Cardiac septum (tissue), 1 donor: ENCODE data around the gene B3GALT6. TPM values are rescaled to one million over a fixed set of nuclear protein-coding genes. Genes with fewer than 3 reads are reported as not detected.
"Not testable (repeated sequence)": the region's sequence is repeated elsewhere in the genome, so short reads cannot be mapped to it uniquely, and the experiment has no call there.

Experiments
- DNase-seq: peaks from one replicate; pipeline ENCODE4 v3.0.0-alpha.2; 2020; ENCODE audit warnings: low spot score
- intact Hi-C: fragments of 100-400 bp; cut with DNase I; formaldehyde crosslinking; loops from one replicate; pipeline ENCODE4 v1.14.0; 2022
- long read RNA-seq: library from polyadenylated mRNA; unstranded; transcript quantifications from one replicate; pipeline ENCODE4 v2.0.0, GENCODE V29; 2021
- total RNA-seq: library from RNA; stranded (reverse); fragmentation: NEBNext Ultra II Directional; extraction: Animal tissue kit (Norgen Biotek cat#: 25700); gene quantifications from one replicate; pipeline ENCODE4 v1.2.1, GENCODE V29; 2021
- donor health status: DM: no; HTN: no; CAD: no.

B3GALT6 gene
- 11.1 TPM for total RNA-seq
- long read RNA-seq, transcript B3GALT6-201 (1 exons, 2,783 nt): major isoform, 54 of 93 reads
- long read RNA-seq, transcript B3GALT6-202 (1 exons, 2,816 nt): minor isoform, 39 of 93 reads
- long read RNA-seq, partial matches to known transcripts: 0 of 93 reads
- long read RNA-seq, other reads (novel, unspliced or antisense): 0 of 93 reads

DNA sequence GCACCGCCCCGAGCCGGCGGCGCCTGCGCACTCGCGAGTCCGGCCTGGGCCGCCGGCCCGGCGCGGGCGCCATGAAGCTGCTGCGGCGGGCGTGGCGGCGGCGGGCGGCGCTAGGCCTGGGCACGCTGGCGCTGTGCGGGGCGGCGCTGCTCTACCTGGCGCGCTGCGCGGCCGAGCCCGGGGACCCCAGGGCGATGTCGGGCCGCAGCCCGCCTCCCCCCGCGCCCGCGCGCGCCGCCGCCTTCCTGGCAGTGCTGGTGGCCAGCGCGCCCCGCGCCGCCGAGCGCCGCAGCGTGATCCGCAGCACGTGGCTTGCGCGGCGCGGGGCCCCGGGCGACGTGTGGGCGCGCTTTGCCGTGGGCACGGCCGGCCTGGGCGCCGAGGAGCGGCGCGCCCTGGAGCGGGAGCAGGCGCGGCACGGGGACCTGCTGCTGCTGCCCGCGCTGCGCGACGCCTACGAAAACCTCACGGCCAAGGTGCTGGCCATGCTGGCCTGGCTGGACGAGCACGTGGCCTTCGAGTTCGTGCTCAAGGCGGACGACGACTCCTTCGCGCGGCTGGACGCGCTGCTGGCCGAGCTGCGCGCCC lies at the start of gene B3GALT6:
Gene B3GALT6, plus strand, starts transcription at position 30 of the 588 bp plus-strand sequence. Its CDS starts 42 bp downstream, at position 72.
- intact Hi-C loops: loop anchor here (2.0 to 5.0 kb wide), 2 partner anchors 75 to 116 kb away; partner anchors contain the start of gene C1orf159
- DNase-seq: no peak

DNA sequence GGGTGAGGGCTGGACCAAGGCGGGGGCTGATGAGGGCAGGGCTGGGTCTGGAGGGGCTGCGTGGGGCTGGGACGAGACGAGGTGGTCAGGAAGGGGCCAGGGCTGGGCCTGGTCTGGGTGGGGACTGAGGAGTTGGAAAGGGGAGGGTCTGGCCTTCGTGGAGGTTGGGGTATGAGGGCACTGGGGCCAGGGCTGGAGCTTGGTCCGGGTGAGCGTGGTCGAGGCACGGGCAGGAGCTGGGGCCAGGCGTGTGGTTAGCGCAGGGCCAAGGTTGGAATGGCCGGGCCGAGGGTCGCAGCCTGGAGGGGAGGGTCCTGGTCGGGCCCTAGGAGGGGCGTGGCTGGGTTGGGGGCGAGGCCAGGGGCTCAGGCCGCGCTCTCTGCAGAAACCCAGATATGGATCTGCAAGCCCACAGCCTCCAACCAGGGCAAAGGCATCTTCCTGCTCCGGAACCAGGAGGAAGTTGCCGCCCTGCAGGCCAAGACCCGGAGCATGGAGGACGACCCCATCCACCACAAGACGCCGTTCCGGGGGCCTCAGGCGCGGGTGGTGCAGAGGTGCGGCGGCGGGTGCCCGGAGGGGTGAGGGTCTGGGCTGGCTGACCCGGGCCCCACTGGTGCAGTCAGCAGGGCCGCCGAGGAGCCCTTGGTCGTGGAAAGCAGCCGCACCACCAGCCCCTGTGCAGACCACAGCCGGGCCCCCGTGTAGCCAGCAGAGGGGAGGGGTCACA lies 49.4 kb upstream of the B3GALT6 start:
- DNase-seq: no peak
- intact Hi-C loops: no loop called here

DNA sequence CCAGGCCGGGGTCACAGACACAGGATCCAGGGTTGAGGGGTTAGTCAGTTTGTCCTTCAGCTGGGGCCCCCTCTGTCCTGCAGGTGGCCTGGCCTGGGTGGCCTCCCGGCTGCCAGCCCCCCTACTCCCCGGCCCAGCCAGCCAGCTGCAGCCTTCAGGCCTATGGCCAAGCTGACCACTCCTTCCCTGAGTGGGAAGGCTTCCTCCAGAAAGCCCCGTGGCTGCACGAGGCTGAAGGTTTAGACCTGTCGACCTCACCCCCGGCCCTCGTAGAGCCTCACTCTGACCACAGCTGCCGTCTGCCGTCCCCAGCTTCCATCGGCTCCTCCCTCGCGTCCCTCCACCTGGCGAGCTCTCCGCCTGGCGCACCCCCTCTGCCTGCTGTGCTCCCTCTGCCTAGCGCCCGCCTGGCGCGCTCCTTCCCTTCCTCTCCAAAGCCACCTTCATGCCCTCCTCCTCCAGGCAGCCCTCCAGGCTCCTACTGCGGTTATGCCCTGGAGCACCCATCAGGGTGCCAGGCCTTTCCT lies 48.8 kb upstream of the B3GALT6 start:
- intact Hi-C loops: no loop called here
- DNase-seq: no peak

DNA sequence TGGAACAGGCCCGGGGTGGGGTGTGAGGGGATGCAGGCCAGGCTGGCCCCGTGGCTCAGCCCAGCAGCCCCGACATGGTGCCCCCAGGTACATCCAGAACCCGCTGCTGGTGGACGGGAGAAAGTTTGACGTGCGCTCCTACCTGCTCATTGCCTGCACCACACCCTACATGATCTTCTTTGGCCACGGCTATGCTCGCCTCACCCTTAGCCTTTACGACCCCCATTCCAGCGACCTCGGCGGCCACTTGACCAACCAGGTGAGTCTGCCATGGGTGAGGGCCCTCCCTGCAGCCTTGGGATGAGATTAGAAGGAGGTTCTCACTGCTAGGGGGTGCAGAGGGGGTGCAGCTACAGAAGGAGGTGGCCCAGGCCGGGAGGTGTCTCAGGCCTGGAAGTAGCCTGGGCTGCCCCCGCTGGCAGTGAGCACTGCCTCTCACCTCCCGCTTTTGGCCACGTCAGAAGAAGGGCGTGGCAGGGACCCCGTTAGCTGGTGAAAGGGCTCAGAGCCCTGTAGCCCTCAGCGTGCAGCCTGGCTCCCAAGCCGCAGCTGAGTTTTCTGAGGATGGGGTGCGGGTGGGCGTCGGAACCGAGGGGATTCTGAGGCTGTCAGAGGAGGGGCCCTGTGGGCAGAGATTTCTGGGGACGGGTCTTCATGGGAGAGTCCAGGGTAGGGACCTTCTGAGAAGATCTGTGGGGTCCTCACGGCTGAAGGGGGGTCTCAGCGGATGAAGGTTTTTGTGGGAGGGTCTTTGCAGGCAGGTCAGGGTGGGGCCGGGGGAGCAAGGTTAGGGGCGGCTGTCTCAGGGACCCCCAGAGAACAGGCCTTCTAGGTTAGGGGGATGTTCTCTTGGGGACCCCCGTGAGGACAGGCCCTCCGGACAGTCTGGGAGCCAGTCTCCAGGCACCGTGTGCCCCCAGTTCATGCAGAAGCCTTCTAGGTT lies 47.9 kb upstream of the B3GALT6 start:
- no peak for DNase-seq

DNA sequence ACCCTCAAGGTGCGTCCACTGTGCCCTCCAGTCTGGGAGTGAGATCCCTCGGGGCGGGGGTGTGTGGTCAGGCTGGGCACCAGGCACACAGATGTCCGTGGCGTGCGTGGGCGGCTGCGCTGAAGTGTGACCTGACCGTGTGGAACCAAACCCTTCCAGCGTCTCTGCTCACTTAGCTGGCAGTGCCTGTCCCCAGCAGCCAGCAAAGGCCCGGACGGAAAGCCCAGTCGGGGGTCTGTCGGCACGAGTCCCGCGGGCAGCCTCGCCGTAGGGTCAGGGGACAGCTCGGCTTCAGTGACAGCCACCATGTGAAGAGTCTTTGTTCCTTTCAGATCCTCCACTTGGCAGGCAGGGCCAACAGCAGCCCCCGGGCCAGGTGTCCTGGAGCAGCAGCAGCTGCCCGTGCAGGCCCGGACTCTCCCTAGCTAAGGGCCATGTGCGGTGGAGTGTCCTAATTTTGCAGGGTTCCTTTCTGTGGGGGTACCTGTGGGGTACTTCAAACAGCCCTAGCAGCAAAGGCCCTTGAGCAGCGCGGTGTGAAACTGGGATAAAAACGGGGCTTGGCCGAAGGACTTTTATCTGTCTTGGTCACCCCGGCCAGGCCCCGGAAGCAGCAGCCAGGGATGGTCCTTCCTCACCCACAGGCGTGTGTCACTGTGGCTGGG lies 46.8 kb upstream of the B3GALT6 start:
- intact Hi-C loops: no loop called here
- no peak for DNase-seq

More for the DNA sequence above, 47.9 kb upstream of the B3GALT6 start:
- intact Hi-C loops: no loop called here

DNA sequence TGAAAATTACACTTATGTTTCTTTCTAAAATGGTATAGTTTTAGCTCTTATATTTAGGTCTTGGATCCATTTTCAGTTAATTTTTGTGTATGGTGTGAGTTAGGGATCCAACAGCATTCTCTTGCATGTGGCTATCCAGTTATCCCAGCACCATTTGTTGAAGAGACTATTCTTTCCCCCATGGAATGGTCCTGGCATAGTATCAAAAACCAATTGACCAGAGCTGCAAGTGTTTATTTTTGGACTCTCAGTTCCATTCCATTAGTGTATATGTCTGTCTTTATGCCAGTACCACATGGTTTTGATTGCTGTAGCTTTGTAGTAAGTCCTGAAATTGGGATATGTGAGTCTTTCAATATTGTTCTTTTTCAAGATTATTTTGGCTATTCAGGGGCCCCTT lies 44.1 kb upstream of the B3GALT6 start:
- intact Hi-C loops: no loop called here
- no peak for DNase-seq

DNA sequence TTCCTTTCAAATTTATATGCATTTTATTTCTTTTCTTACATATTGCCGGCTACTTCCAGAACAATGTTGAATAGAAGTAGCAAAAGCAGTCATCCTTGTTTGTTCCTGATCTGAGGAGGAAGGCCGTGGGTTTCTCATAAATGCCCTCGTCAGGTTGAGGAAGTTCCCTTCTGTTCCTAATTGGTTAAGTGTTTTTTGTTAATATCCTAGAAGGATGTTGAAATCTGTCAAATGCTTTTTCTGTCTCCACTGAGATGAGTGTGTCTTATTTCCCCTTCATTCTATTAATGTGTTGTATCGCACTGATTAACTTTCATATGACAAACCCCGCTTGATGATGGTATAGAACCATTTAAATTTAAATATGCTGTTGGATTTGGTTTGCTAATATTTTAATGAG lies 42.9 kb upstream of the B3GALT6 start:
- no peak for DNase-seq
- intact Hi-C loops: no loop called here

DNA sequence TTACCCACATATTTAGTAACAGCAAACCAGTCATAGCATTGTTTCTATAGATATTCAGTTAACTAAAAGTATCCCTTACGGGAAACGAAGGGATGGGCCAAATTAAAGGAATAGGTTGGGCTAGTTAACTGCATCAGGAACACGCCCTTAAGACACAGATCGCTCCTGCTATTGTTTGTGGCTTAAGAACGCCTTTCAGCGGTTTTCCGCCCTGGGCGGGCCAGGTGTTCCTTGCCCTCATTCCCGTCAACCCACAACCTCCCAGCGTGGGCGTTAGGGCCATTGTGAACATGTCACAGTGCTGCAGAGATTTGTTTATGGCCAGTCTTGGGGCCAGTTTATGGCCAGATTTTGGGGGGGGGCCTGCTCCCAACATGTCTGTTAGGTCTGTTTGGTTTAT lies 40.3 kb upstream of the B3GALT6 start:
- intact Hi-C loops: no loop called here
- DNase-seq: no peak

DNA sequence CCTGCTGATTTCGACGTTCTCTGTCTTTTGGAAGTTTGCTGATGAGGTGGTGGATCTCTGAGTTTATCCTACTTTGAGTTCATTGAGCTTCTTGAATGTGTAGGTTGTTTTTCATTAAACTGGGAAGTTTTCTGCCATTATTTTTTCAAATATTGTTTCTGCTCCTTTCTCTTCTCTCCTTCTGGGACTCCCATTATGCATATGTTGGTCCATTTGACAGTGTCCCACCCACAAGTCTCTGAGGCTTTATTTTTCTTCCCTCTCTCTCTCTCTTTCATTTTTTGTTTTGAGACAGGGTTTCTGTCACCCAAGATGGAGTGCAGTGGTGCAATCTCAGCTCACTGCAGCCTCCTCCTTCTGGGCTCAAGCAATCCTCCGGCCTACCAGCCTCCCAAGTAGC lies 37.3 kb upstream of the B3GALT6 start:
- no peak for DNase-seq
- intact Hi-C loops: no loop called here

DNA sequence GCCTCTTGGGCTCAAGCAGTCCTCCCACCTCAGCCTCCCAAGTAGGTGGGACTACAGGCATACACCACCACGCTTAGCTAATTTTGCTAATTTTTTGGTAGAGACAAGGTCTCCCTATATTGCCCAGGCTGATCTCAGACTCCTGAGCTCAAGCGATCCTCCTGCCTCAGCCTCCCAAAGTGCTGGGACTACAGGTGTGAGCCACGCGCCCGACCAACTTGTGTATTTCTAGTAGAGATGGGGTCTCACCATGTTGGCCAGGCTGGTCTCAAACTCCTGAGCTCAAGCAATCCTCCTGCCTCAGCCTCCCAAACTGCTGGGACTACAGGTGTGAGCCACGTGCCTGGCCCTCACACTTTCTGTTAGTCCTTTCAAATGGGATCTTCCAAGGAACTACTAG lies 36.3 kb upstream of the B3GALT6 start:
- not testable (repeated sequence) for DNase-seq

DNA sequence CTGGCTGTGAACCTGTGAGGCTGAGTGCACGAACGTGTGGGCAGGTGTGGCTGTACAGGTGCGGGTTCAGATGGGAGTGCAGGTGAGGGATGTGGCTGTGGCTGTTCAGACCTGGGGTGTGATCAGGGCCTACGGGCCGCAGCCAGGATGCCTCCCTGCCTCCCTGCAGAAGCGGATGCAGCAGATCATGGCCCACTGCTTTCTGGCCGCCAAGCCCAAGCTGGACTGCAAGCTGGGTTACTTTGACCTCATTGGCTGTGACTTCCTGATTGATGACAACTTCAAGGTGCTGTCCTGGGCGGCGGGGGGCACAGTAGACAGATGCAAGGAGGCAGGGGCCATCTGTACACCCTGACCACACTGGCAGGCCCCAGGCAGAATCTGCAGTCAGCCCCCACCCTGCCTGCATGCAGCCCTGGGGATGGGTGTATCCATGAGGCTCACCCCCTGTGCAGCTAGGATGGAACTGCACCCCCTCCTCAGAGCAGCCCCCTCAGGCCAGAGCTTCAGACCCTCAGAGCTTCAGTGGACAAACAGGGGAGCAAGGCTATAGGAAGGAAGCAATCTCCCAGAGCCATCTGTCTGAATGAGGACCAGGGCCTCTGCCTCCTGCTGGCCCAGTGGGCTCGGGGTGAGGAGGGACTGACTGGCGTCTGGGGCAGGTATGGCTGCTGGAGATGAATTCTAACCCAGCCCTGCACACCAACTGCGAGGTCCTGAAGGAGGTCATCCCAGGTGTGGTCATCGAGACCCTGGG lies 35.4 kb upstream of the B3GALT6 start:
- no peak for DNase-seq
- intact Hi-C loops: no loop called here

More for the DNA sequence above, 36.3 kb upstream of the B3GALT6 start:
- intact Hi-C loops: not testable (repeated sequence)

DNA sequence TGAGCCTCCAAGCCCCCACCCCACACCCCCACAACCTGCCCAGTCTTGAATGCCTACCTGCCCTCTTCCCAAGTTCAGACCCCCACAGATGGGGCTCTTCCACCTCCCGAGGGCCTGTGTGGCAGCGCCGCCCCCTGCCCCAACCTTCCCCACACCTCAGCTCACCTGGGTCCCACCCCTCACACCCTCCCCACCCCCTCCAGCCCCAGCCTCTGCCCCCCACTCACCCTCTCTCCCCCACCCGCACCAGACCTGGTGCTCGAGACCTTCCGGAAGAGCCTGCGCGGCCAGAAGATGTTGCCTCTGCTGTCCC lies 34.9 kb upstream of the B3GALT6 start:
- intact Hi-C loops: no loop called here
- DNase-seq: no peak

DNA sequence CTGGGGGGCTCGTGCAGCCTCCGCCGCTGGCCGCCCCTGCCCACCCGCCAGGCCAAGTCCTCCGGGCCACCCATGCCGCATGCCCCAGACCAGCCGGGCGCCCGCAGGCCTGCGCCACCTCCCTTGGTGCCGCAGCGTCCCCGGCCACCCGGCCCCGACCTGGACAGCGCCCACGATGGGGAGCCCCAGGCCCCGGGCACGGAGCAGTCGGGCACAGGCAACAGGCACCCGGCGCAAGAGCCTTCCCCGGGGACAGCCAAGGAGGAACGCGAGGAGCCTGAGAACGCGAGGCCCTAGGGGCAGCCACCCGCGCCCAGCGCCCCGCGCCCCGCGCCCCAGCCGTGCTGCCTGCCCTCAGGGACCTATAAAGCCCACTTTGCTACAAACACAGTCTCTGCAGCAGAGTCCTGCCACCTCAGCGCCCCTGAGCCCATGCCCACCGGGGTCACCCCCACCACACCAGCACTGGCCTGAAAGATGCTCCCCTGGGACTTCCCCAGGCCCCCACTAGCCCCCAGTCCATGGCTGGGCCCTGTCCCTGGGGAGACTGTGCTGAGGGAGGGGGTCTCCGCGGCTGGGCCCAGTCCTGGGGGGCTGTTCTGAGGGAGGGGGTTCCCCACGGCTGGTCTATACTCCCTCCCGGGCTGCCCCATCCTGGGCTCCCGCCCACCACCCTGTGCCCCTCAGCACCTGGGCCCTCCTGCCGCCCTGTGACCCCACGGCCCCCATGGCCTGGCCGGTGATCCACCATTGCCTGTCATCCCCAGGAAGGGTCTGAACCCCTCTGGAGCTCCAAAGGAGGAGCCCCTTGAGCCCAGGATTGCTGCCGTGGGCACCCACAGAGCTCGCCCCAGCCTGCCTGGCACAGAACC lies 34.2 kb upstream of the B3GALT6 start:
- DNase-seq: no peak
- intact Hi-C loops: no loop called here

DNA sequence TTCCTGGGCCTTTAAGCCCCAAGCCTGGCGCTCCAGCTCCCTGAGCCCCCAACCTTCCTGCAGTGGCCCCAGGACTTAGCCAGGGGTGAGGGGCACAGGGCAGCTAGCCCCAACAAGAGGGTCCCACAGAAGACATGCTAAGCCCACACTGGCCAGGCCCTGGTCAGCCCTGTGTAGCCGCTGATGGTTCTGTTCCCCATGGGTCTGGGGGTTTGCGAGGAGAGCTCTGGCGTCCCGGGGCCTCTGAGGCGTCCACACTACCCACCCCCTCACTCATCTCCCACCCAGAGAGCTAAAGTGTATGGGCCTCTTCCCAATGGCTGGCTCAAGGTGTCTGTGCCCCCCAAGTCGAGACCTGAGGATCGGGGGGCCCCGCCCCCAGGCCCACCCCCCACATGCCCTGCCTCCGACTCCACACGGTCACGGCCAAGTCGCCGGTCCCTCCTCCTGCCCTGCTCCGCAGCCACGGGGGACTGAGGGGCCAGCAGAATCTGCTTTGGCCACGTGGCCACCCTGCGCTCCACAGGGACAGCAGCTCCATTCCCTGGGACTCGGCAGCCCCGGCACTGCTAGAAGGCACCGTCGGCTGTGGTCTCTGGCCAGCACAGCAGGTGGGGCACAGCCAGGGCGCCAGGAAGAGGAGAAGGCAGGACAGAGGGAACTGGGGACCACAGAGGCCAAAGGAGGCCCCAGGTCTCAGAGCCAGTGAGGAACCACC lies 33.5 kb upstream of the B3GALT6 start:
- intact Hi-C loops: no loop called here
- no peak for DNase-seq

DNA sequence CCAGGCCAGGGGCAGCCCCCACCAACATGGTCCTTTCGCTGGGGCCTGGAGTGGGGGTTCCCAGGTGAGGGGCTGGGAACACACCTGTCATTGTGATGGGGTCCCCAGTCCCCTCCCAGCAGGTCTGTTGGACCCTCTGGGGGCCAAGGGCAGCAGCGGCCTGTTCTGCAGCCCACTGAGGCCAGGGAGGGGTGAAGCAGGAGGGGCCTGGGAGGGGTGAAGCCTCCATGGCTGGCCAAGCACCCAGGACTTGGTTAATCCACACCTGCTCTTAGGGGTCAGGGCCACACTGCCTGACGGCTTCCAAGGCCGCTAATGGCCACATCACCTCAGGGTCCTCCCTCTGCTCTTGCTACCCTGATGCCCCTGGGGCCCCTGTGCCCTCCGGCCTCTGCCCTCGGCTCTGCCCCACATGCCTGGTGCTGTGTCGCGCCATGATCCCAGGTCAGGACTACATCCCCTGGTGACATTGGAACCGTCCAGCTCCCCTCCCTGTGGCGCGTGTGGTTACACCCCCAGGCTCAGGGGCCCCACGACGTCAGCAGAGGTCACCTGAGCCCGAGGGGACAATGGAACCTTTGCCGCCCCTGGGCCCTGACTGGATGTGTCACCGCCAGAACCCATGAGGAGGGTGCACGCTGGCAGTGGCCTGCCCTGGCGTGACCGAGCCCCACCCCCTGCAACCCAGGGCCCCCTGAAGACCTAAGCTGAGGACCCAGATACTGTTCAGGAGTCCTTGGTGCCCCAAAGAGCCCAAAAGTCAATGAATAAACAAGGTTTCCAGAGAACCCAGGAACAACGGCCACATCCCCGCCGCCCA lies 32.7 kb upstream of the B3GALT6 start:
- intact Hi-C loops: no loop called here
- DNase-seq: no peak
